GM10266 (cell line): ENCODE measurements around the gene AATK.

Source experiments
- DNase-seq: peaks from one replicate; pipeline ENCODE4 v3.0.0; 2012; ENCODE audit errors: extremely low spot score
- TF ChIP-seq, protein P1 (sequence below): IDR thresholded peaks from 2 replicates; pipeline ENCODE4 v1.5.1; 2012; ENCODE audit warnings: mild to moderate bottlenecking, low read depth; ENCODE audit not compliant: control insufficient read depth, insufficient read depth; ENCODE audit errors: missing control alignments

Gene AATK

DNA sequence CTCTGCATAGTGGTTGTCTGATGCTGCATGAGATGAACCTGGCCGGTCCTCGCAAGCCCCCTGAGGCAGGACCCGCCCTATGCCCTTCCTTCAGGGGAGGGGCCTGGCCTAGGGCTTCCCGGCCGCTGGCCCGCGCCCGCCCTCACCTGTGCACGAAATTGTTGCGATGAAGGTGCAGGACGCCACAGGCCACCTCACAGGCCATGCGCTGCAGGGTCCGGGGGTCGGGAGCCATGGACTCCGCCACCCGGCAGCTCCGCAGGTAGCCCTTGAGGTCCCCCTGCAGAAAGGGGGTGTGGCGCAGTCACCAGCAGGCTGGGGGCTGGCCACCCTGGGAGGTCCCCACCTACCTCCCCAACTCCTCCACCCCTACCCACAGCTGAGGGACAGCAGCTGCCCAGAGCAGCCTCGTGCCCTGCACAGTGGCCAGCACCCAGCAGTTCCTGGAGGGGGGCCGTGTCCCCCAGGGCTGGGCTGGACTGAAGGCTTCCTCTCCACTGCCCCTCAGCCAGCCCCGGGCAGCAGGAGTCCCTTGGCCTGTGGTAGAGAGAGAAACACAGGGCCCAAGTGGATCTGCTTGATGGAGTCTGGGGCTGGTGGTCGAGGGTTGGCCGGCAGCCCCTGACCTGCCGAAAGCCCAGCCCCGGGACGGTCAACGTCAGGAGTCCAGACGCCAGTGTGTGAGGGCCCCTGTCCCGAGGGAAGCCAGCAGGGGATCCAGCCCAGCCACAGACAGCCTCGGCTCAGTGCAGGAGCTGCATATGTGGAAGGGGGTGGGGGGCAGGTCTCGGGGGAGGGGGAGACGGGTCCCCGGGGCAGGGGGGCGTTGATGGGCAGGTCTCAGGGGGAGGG is 39.5 kb downstream of the AATK start:
- no peak for DNase-seq
- TF ChIP-seq, protein P1, sequence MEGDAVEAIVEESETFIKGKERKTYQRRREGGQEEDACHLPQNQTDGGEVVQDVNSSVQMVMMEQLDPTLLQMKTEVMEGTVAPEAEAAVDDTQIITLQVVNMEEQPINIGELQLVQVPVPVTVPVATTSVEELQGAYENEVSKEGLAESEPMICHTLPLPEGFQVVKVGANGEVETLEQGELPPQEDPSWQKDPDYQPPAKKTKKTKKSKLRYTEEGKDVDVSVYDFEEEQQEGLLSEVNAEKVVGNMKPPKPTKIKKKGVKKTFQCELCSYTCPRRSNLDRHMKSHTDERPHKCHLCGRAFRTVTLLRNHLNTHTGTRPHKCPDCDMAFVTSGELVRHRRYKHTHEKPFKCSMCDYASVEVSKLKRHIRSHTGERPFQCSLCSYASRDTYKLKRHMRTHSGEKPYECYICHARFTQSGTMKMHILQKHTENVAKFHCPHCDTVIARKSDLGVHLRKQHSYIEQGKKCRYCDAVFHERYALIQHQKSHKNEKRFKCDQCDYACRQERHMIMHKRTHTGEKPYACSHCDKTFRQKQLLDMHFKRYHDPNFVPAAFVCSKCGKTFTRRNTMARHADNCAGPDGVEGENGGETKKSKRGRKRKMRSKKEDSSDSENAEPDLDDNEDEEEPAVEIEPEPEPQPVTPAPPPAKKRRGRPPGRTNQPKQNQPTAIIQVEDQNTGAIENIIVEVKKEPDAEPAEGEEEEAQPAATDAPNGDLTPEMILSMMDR = no peak

DNA sequence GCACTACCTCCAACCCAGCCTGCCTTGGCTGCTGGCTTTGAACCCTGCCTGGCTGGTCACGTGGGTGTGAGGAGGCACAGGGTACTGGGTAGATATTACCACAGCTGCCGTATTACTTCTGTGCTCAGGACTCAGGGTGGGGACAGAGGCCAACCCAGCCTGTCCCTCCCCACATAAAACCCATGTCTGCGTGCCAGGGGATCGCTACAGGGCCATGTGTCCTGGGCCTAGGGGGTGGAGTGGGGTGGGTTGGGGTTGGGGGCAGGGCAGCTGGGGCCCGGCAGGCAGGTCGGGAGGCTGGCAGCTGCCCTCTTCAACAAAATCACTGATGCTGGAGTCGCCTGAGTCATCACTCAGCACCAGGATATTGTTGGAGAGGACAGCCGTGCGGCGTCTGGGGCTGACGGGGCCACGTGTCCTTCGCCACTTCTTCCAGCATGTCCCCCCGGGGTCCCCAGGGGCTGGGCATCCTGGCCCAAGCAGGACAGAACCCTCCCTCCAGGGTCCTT is 40.4 kb downstream of the AATK start:
- TF ChIP-seq, protein P1 = no peak
- no peak for DNase-seq

DNA sequence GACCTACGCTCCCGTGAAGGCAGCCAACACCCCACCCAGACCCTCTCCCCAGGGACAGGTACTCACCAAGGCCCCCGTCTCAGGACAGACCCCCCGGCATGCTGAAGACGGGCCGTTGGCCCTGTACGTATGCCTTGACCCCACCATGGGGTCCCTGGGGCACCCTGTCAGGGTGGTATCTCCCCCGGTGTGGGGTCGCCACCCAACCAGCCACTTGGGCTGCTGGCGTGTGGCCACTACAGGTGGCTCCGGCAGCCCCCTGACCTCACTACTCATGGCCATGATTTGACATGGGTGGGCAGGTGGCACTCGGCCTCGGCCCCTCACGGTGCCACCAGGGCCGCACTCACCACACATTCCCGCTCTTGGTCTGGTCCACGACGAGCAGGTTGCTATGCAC is 41.6 kb downstream of the AATK start:
- no peak for DNase-seq
- TF ChIP-seq, protein P1 = no peak

DNA sequence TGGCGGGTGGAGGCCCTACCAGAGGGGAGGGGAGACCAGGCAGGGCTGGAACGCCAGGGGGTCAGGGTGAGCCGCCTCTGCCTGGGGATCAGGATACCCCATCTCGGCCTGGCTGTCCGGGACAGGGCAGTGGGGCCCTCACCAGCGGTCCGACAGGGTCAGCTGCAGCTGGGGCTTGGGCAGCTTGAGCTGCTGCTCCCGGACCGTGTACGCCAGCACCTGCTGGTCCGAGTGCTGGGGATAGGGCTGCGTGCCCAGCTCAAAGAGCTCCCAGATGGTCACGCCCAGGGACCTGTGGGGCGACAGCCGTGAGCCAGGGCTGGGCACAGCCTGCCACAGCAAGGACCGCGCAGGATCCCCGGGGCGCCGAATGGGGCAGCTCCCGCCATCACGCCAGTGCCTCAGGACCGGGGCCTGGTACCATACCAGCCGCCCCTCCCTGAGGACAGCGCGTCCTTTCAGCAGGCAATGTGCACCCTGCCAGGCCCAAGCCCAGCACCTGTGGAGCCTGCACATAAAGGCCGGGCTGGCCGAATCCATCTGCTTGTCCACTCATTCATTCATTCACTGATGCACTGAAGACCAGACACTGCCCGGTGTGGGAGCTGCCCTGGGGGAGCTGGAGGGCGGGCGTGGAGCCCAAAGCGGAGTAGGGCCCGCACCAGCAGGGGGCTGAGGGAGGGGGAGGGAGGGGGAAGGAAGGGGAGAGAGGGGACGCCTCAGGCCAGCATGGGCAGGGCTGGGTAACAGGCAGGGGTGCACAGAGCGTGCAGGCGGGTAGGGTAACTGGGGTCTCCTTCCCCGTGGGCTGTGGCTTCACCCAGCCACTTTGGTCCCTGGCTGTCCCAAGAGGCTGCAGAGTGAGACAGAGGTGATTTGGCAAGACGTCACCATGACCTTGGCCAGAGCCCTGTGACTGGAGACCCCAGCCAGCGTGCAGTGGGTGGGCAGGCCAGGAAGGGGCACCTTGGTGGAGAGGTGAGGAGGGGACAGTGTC is 42.7 kb downstream of the AATK start:
- TF ChIP-seq, protein P1 = no peak
- DNase-seq = no peak

DNA sequence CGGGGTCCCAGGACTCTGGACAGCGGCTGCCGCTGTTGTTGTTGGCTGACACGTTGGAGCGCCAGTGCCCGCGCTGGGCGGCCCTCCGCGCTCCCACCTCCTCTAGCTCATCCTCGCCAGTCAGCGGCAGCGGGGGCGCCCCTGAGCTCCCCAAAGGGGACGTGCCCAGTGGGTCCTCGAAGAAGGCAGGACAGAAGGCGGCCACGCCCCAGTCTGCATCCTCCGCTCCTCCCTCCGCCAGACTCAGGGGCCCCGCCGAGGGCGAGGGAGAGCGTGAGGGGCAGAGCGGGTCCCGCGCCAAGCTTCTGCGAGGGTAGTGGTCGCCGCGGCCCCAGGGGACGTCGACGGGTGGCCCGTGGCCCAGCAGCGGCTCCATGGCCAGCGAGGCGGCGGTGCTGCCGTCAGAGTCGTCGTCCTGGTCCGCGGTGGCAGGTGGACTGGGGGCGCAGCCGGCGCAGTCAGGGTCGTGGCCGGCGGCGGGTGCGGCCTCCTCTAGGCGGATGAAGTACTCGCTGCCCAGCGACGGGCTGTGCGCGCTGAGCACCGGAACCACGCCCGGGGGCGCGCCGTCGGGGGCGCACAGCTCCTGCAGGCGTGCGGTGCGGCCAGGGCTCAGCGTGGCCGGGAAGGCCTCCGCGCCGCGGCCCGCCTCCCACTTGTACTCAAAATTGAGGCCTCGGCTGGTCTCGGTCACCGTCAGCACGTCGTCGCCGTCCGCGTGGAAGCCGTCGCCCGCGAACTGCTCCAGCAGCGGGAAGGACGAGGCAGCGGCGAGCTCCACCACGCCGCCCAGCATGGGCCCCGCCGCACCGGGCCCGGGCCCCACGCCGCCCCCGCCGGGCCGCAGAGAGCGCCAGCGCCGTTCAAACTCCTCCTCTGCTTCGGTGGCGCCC is 43.9 kb downstream of the AATK start:
- no peak for DNase-seq
- TF ChIP-seq, protein P1 = no peak

DNA sequence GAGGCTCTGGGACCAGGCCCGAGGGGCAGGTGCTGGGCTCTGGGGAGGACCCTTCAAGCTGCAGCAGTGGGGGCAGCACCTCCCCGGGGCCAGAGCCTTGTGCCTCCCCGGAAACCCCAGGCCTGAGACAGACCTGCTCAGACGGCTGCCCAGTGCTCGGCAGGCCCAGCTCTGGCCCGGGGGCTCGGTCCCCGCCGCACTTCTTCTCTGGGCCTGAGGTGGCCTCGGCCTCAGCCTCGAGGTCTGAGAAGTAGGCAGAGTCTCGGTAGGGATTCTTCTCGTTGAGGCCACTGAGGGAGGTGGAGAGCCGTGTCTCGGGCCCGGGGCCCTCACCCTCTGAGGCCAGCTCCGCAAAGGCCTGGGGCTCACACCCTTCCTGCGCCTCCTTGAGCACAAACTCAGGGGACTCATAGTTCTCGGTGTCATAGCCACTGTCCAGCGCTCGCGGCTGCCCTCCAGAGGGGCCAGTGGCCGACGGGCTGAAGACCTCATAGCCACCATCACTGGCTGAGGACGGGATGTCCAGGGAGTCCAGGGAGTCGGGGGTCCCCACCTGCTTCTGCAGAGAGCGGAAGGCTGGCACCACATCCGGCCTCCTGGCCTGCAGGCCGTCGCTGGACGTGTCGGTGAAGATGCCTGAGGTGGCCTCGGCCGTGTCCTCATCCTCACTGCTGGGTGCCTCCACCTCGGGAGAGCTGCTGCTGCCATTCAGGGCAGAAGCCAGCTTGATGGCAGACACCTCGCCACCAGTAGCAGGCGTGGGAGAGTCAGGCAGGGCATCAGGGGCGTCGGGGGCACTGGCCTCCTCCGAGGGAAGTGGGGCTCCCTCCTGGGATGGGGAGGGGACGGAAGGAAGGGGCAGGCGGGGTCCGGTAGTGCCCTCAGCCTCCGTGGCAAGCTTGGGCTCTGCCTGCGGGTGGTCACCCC is 45.1 kb downstream of the AATK start:
- DNase-seq = no peak
- TF ChIP-seq, protein P1 = no peak
